ENCODE results near the gene ABO. TPM values are rescaled to one million over a fixed set of nuclear protein-coding genes. Genes with fewer than 3 reads are reported as not detected.

Gene ABO
- total RNA-seq, 2 donors from 2014 or later: 0.14 to 0.21 TPM

GRCh38 chr9:133306242-133307204, 31.5 kb upstream of the ABO start:
- H3K36me3 ChIP-seq: no peaks in the 10 kb centered on the region
- no peak for ATAC-seq (ENCODE audit: insufficient number of reproducible peaks, low FRiP score, low read depth)
- H3K4me3 ChIP-seq: no peak overlapping the region
- H3K27ac ChIP-seq: no peak overlapping the region
- DNase-seq (ENCODE audit: low spot score): no peak
- H3K4me1 ChIP-seq (ENCODE audit: control insufficient read depth in 1 of 2, low read depth in 2 of 2): no peaks in the 10 kb centered on the region
- H3K27me3 ChIP-seq (replicated peaks; ENCODE audit: insufficient read depth): no peaks in the 10 kb centered on the region
- no peak for TF ChIP-seq CTCF (IDR thresholded peaks at IDR 0.05)
- H3K9me3 ChIP-seq: no peaks in the 10 kb centered on the region

GRCh38 chr9:133305731-133306130, 30.7 kb upstream of the ABO start:
- Histone ChIP-seq H3K27me3 (replicated peaks; ENCODE audit: insufficient read depth) (no peaks in the 10 kb centered on the region), H3K9me3 (no peaks in the 10 kb centered on the region), H3K27ac (no peak overlapping the region), H3K36me3 (no peaks in the 10 kb centered on the region), H3K4me1 (ENCODE audit: control insufficient read depth in 1 of 2, low read depth in 2 of 2) (no peaks in the 10 kb centered on the region), H3K4me3 (no peak overlapping the region)
- no peak for TF ChIP-seq CTCF (IDR thresholded peaks at IDR 0.05)
- DNase-seq (ENCODE audit: low spot score) (no peak), ATAC-seq (ENCODE audit: insufficient number of reproducible peaks, low FRiP score, low read depth) (no peak)

DNA sequence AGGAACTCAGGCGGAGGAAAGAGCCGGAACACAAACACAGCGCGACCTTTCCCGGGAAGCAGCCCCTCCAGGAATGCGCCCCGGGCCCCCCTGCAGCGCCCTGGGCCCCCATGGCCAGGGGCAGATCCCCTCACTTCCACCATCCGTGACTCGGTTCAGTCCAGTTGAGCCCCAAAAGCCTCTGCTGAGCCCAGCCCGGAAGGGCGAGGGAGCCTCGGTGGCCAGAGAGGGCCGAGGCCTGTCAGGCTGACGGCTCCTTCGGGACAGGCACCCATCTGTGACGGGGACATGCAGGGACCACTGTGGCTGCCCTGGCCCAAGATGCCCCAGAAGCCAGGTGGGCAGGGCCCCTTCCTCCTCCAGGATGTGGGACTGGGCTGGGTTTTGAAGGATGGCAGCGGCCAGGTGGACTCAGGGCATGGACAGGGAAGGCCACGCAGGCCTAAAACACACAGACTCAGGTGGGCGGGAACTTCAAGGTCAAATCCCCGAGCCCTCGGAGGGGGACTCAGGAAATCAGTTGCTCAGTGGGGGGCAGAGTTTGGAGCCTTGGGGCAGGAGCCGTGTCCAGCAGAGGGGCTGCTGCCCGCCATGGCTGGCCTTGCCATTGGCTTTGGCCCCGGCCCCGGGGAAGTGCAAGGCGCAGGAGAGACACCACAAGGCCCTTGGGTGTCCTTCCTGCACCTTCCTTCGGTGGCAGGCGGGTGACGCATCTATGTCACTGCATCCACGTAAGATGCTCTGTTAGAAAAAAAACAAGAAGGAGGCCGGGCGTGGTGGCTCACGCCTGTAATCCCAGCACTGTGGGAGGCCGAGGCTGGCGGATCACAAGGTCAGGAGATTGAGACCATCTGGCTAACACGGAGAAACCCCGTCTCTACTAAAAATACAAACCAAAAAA, 29.7 kb upstream of the ABO start:
- H3K4me3 ChIP-seq: no peak overlapping the region
- DNase-seq (ENCODE audit: low spot score) (no peak), ATAC-seq (ENCODE audit: insufficient number of reproducible peaks, low FRiP score, low read depth) (no peak)
- TF ChIP-seq CTCF (IDR thresholded peaks at IDR 0.05): no peak
- H3K27ac ChIP-seq: no peak overlapping the region
- H3K9me3 ChIP-seq: no peaks in the 10 kb centered on the region
- no peaks in the 10 kb centered on the region for H3K27me3 ChIP-seq (replicated peaks; ENCODE audit: insufficient read depth)
- no peaks in the 10 kb centered on the region for H3K4me1 ChIP-seq (ENCODE audit: control insufficient read depth in 1 of 2, low read depth in 2 of 2)
- no peaks in the 10 kb centered on the region for H3K36me3 ChIP-seq

GRCh38 chr9:133304158-133304470, 29.1 kb upstream of the ABO start:
- ATAC-seq (ENCODE audit: insufficient number of reproducible peaks, low FRiP score, low read depth): no peak
- TF ChIP-seq CTCF (IDR thresholded peaks at IDR 0.05): no peak
- no peak overlapping the region for H3K4me3 ChIP-seq
- H3K36me3 ChIP-seq: no peaks in the 10 kb centered on the region
- H3K27ac ChIP-seq: no peak overlapping the region
- no peaks in the 10 kb centered on the region for H3K4me1 ChIP-seq (ENCODE audit: control insufficient read depth in 1 of 2, low read depth in 2 of 2)
- H3K27me3 ChIP-seq (replicated peaks; ENCODE audit: insufficient read depth): no peaks in the 10 kb centered on the region
- no peak for DNase-seq (ENCODE audit: low spot score)
- H3K9me3 ChIP-seq: no peaks in the 10 kb centered on the region
